C4-2B (cell line): ENCODE results near the gene PPP2R5C.
"Not testable (repeated sequence)": the region's sequence is repeated elsewhere in the genome, so short reads cannot be mapped to it uniquely, and the experiment has no call there.

Experiments used
- ZFX ChIP-seq: fragments of 450-650 bp; IDR thresholded peaks from 2 replicates; pipeline ENCODE4 v1.6.1; 2017
- TF ChIP-seq, protein P1 (sequence below): fragments of 450-650 bp; conservative IDR thresholded peaks from 2 replicates; pipeline ENCODE4 v1.5.1; 2017; ENCODE audit warnings: mild to moderate bottlenecking

DNA sequence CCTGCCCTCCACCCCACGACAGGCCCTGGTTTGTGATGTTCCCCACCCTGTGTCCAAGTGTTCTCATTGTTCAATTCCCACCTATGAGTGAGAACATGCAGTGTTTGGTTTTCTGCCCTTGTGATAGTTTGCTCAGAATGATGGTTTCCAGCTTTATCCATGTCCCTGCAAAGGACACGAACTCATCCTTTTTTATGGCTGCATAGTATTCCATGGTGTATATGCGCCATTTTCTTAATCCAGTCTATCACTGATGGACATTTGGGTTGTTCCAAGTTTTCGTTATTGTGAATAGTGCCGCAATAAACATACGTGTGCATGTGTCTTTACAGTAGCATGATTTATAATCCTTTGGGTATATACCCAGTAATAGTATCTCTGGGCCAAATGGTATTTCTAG, 17.1 kb upstream of the PPP2R5C start:
- TF ChIP-seq, protein P1, sequence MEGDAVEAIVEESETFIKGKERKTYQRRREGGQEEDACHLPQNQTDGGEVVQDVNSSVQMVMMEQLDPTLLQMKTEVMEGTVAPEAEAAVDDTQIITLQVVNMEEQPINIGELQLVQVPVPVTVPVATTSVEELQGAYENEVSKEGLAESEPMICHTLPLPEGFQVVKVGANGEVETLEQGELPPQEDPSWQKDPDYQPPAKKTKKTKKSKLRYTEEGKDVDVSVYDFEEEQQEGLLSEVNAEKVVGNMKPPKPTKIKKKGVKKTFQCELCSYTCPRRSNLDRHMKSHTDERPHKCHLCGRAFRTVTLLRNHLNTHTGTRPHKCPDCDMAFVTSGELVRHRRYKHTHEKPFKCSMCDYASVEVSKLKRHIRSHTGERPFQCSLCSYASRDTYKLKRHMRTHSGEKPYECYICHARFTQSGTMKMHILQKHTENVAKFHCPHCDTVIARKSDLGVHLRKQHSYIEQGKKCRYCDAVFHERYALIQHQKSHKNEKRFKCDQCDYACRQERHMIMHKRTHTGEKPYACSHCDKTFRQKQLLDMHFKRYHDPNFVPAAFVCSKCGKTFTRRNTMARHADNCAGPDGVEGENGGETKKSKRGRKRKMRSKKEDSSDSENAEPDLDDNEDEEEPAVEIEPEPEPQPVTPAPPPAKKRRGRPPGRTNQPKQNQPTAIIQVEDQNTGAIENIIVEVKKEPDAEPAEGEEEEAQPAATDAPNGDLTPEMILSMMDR = not testable (repeated sequence)
- TF ChIP-seq ZFX = not testable (repeated sequence)
